ENCODE results near the gene PPM1H.

DNA sequence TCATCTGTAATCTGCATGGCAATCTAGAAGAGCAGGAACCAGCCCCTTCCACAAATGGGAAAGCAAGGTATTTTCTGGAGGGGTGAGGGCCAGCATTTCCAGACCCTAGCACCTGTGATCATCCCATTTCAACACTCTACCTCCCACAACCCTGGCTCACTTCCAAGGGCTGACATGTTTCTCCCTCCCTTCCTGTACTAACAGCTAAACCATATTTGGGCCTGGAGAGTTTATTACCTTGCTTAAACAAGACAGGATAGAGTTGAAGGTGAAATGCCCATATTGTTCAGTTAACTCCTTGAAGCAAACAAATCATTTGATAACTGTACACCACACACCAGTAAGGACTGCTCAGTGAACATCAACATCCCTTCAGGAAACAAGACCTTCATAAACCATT, 158.4 kb downstream of the PPM1H start:
- TF ChIP-seq, protein P1, sequence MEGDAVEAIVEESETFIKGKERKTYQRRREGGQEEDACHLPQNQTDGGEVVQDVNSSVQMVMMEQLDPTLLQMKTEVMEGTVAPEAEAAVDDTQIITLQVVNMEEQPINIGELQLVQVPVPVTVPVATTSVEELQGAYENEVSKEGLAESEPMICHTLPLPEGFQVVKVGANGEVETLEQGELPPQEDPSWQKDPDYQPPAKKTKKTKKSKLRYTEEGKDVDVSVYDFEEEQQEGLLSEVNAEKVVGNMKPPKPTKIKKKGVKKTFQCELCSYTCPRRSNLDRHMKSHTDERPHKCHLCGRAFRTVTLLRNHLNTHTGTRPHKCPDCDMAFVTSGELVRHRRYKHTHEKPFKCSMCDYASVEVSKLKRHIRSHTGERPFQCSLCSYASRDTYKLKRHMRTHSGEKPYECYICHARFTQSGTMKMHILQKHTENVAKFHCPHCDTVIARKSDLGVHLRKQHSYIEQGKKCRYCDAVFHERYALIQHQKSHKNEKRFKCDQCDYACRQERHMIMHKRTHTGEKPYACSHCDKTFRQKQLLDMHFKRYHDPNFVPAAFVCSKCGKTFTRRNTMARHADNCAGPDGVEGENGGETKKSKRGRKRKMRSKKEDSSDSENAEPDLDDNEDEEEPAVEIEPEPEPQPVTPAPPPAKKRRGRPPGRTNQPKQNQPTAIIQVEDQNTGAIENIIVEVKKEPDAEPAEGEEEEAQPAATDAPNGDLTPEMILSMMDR (IDR thresholded peaks at IDR 0.05; ENCODE audit: low read length): no peak
- no peak for TF ChIP-seq EZH2 (IDR thresholded peaks at IDR 0.05; ENCODE audit: borderline replicate concordance, low read length)

Data from OCI-LY1 (cell line).